DND-41 (cell line): ENCODE results near the gene HSPG2.

Experiments
- ATAC-seq: fragments of 200-7000 bp; cut with Tn5 transposase; 3 replicates; pipeline ENCODE4 v1.9.1; 2021; ENCODE audit warnings: low read depth; ENCODE audit not compliant: insufficient read depth
- DNase-seq: peaks from one replicate; pipeline ENCODE4 v3.0.0-alpha.2; 2020
- H2AFZ ChIP-seq: 2 replicates; pipeline ENCODE4 v1.6.0; 2012; ENCODE audit warnings: low read depth, low read length
- H3K27ac ChIP-seq: 2 replicates; pipeline ENCODE4 v1.5.1; 2012; ENCODE audit warnings: low read length, inconsistent platforms
- H3K27me3 ChIP-seq: fragments of 200-600 bp; sonication (generic); 2 replicates; pipeline ENCODE4 v1.6.0; 2012; ENCODE audit warnings: low read length, mild to moderate bottlenecking, inconsistent platforms; ENCODE audit not compliant: insufficient read depth, poor library complexity
- H3K36me3 ChIP-seq: 2 replicates; pipeline ENCODE4 v1.5.1; 2012; ENCODE audit warnings: low read length, inconsistent platforms; ENCODE audit not compliant: insufficient read depth
- H3K4me1 ChIP-seq: 2 replicates; pipeline ENCODE4 v1.5.1; 2012; ENCODE audit warnings: mild to moderate bottlenecking, low read length; ENCODE audit not compliant: insufficient read depth
- H3K4me2 ChIP-seq: 2 replicates; pipeline ENCODE4 v1.6.0; 2012; ENCODE audit warnings: mild to moderate bottlenecking, moderate library complexity, low read length, inconsistent platforms; ENCODE audit not compliant: insufficient read depth
- H3K4me3 ChIP-seq, 2 experiments: fragments of 200-600 bp in 1 of 2; shearing (Covaris generic) in 1 of 2; 2 replicates each; pipeline ENCODE4 v1.5.1; 2012 to 2016; ENCODE audit warnings: inconsistent platforms in 2 of 2, low read length in 2 of 2, mild to moderate bottlenecking in 2 of 2, low read depth in 1 of 2, moderate library complexity in 1 of 2
- H3K79me2 ChIP-seq: 2 replicates; pipeline ENCODE4 v1.6.0; 2012; ENCODE audit warnings: low read length, inconsistent platforms; ENCODE audit not compliant: insufficient read depth
- H3K9ac ChIP-seq: 2 replicates; pipeline ENCODE4 v1.6.0; 2012; ENCODE audit warnings: low read depth, mild to moderate bottlenecking, inconsistent platforms, low read length, moderate library complexity
- H3K9me3 ChIP-seq: 2 replicates; pipeline ENCODE4 v1.5.1; 2012; ENCODE audit warnings: low read length, moderate library complexity, mild to moderate bottlenecking, inconsistent platforms; ENCODE audit not compliant: insufficient read depth, severe bottlenecking
- H4K20me1 ChIP-seq: 2 replicates; pipeline ENCODE4 v1.6.0; 2012; ENCODE audit warnings: low read length; ENCODE audit not compliant: insufficient read depth
- EZH2 ChIP-seq: IDR thresholded peaks from 3 replicates; pipeline ENCODE4 v1.6.1; 2012; ENCODE audit warnings: borderline replicate concordance, low read depth, mild to moderate bottlenecking, moderate library complexity, low read length, inconsistent platforms; ENCODE audit not compliant: severe bottlenecking
- TF ChIP-seq, protein P1 (sequence below): IDR thresholded peaks from 2 replicates; pipeline ENCODE4 v1.5.1; 2012; ENCODE audit warnings: borderline replicate concordance, low read length, moderate library complexity, mild to moderate bottlenecking; ENCODE audit not compliant: poor library complexity, severe bottlenecking; ENCODE audit errors: extremely low read depth

Gene HSPG2

DNA sequence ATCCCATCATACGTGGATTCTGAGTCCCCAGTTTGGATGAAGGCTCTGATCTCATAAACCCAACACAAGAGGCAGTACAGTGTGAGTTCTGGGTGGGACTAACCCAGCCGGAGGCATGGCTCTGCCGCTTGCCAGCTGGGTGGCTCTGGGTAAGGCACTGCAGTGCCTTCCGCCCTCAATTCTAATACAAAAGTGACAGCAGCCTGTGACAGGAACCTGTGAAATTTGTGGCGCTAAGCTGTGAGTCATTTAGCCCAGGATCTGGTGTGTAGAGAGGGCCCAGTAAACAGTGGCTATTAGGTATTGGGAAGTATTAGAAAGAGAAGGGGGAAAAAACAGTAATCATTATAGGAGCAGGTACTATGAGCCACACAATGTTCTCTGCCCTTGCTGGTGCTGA is 23.3 kb downstream of the HSPG2 start:
- ATAC-seq: no peak
- Histone ChIP-seq H3K4me3 (no peak overlapping the region), H2AFZ (no peak overlapping the region), H3K36me3 (no peaks in the 10 kb centered on the region), H3K4me1 (no peaks in the 10 kb centered on the region), H3K27ac (no peak overlapping the region), H4K20me1 (0 out of 2 replicates have a peak, but pooled peaks cover 3% of the 10 kb centered on the region), H3K9ac (no peak overlapping the region), H3K9me3 (no peaks in the 10 kb centered on the region), H3K4me2 (no peak overlapping the region), H3K79me2 (no peaks in the 10 kb centered on the region), H3K27me3 (no peaks in the 10 kb centered on the region)
- no peak for DNase-seq
- TF ChIP-seq, protein P1, sequence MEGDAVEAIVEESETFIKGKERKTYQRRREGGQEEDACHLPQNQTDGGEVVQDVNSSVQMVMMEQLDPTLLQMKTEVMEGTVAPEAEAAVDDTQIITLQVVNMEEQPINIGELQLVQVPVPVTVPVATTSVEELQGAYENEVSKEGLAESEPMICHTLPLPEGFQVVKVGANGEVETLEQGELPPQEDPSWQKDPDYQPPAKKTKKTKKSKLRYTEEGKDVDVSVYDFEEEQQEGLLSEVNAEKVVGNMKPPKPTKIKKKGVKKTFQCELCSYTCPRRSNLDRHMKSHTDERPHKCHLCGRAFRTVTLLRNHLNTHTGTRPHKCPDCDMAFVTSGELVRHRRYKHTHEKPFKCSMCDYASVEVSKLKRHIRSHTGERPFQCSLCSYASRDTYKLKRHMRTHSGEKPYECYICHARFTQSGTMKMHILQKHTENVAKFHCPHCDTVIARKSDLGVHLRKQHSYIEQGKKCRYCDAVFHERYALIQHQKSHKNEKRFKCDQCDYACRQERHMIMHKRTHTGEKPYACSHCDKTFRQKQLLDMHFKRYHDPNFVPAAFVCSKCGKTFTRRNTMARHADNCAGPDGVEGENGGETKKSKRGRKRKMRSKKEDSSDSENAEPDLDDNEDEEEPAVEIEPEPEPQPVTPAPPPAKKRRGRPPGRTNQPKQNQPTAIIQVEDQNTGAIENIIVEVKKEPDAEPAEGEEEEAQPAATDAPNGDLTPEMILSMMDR: no peak
- TF ChIP-seq EZH2: no peak

DNA sequence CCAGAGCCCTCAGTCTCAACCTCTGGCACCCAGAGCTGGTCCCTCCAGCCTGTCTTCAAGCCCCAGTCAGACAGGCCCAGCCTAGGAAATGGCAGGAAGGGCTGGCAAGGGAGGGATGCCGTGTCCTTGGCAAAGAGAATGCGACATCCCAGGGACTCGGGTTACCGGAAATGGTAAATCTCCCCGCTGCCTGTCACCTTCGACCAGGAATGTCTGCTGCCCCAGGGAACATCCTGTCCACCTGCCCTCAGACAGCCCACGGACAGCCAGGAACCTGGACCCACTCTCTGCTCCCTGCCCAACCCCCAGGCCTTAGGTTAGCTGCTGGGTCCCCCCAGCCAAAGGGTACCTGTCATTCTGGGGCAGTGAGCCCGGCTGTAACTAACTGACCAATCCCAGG is 23.9 kb downstream of the HSPG2 start:
- DNase-seq (no peak), ATAC-seq (no peak)
- Histone ChIP-seq H4K20me1 (0 out of 2 replicates have a peak, but pooled peaks cover 3% of the 10 kb centered on the region), H3K9ac (no peak overlapping the region), H3K79me2 (no peaks in the 10 kb centered on the region), H3K9me3 (no peaks in the 10 kb centered on the region), H3K4me2 (no peak overlapping the region), H3K4me3 (no peak overlapping the region), H3K4me1 (no peaks in the 10 kb centered on the region), H3K27ac (no peak overlapping the region), H3K27me3 (no peaks in the 10 kb centered on the region), H3K36me3 (no peaks in the 10 kb centered on the region), H2AFZ (no peak overlapping the region)
- TF ChIP-seq, protein P1: no peak

DNA sequence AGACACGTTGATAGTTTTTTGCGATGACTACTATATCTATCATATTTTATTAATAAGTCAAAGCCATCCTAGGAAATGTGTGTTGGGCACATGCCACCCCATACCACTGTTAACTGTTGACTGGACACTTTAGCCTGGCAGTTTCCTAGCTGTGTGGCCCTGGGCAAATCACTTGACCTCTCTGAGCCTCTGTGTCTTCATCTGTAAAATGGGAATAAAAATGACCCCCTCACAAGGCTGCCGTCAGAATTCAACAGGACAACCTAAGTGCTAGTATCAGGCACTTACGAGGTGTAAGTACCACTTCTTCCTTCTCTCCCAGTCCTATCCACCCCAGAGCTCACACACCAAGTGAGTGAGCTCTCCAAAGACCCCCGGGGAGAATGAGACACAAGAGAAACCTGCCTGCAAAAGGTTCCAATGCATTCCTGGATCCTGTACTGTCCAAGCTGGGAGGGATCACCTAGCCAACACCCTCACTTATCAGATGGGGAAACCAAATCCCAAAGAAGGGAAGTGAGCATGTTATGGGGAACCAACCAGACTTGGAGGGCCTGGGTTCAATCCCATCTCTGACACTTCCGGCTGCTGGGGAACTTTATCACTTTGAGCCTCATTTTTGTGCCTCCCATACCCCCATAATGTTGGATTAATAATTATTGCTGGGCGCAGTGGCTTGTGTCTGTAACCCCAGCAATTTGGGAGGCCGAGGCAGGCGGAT is 24.9 kb downstream of the HSPG2 start:
- H3K79me2 ChIP-seq: no peaks in the 10 kb centered on the region
- TF ChIP-seq, protein P1: no peak

More for the DNA sequence above, 24.9 kb downstream of the HSPG2 start:
- Histone ChIP-seq H3K27ac (no peak overlapping the region), H3K9me3 (no peaks in the 10 kb centered on the region), H3K4me3 (no peak overlapping the region), H3K9ac (no peak overlapping the region), H3K36me3 (no peaks in the 10 kb centered on the region), H3K4me2 (no peak overlapping the region), H3K27me3 (no peaks in the 10 kb centered on the region), H4K20me1 (peaks cover 4% of the 10 kb centered on the region; the same call in 1 of the 2 replicates), H3K4me1 (no peaks in the 10 kb centered on the region), H2AFZ (no peak overlapping the region)
- ATAC-seq: no peak
- no peak for DNase-seq
